Gastroesophageal sphincter (tissue), 3 donors: Measurements from ENCODE around the gene TBCD.

Experiments used
- CTCF ChIP-seq, 4 experiments: fragments of 200-600 bp in 2 of 4; fragments of 450-650 bp in 2 of 4; sonication (generic) in 1 of 4; IDR thresholded peaks; one replicate each; pipeline ENCODE4 v1.5.1; 2017 to 2019; ENCODE audit warnings: antibody characterized with exemption in 4 of 4, mild to moderate bottlenecking in 2 of 4, moderate library complexity in 2 of 4
- EP300 ChIP-seq: sonication (generic); formaldehyde crosslinking; IDR thresholded peaks from one replicate; pipeline ENCODE4 v1.6.1; 2017; ENCODE audit warnings: antibody characterized with exemption, mild to moderate bottlenecking
- POLR2A ChIP-seq, 2 donors: fragments of 450-650 bp; IDR thresholded peaks; one replicate each; pipeline ENCODE4 v1.6.1; 2017; ENCODE audit warnings: antibody characterized with exemption in 2 of 2, mild to moderate bottlenecking in 2 of 2, moderate library complexity in 1 of 2
- POLR2AphosphoS5 ChIP-seq: sonication (generic); formaldehyde crosslinking; IDR thresholded peaks from one replicate; pipeline ENCODE4 v1.6.1; 2017; ENCODE audit warnings: antibody characterized with exemption

GRCh38 chr17:82993005-82993404, 241.1 kb downstream of the TBCD start:
- TF ChIP-seq CTCF (IDR thresholded peaks at IDR 0.05) (no peak), POLR2A (IDR thresholded peaks at IDR 0.05) (no peak), POLR2AphosphoS5 (no peak), EP300 (no peak)
